Hepatocyte (in vitro differentiated cells): ENCODE measurements around the gene UBE2O. TPM values are rescaled to one million over a fixed set of nuclear protein-coding genes. Genes with fewer than 3 reads are reported as not detected.
A peak's percentile ranks its signal among the peaks of the same experiment; 100 is the strongest.

Experiments used
- DNase-seq: peaks from one replicate; pipeline ENCODE4 v3.0.0-alpha.2; 2016; ENCODE audit warnings: low spot score
- H2AFZ ChIP-seq: fragments of 200-600 bp; sonication (generic); 2 replicates; pipeline ENCODE4 v1.6.0; 2016; ENCODE audit warnings: antibody characterized with exemption, mild to moderate bottlenecking
- H3K27ac ChIP-seq: fragments of 200-600 bp; sonication (generic); 2 replicates; pipeline ENCODE4 v1.5.1; 2016; ENCODE audit warnings: mild to moderate bottlenecking
- H3K27me3 ChIP-seq: fragments of 200-600 bp; sonication (generic); 2 replicates; pipeline ENCODE4 v1.6.1; 2016
- H3K36me3 ChIP-seq: fragments of 200-600 bp; sonication (generic); replicated peaks from 2 replicates; pipeline ENCODE4 v1.5.1; 2016; ENCODE audit warnings: low read depth; ENCODE audit not compliant: insufficient read depth
- H3K4me1 ChIP-seq: fragments of 200-600 bp; sonication (generic); 2 replicates; pipeline ENCODE4 v1.5.1; 2016; ENCODE audit warnings: mild to moderate bottlenecking, moderate library complexity; ENCODE audit not compliant: insufficient read depth
- H3K4me2 ChIP-seq: fragments of 200-600 bp; sonication (generic); 2 replicates; pipeline ENCODE4 v1.6.0; 2016
- H3K4me3 ChIP-seq: fragments of 200-600 bp; sonication (generic); 2 replicates; pipeline ENCODE4 v1.5.1; 2016; ENCODE audit warnings: mild to moderate bottlenecking
- H3K79me2 ChIP-seq: fragments of 200-600 bp; sonication (generic); 2 replicates; pipeline ENCODE4 v1.6.0; 2017; ENCODE audit warnings: mild to moderate bottlenecking
- H3K9me2 ChIP-seq: fragments of 200-600 bp; sonication (generic); replicated peaks from 2 replicates; pipeline ENCODE4 v1.6.0; 2017; ENCODE audit warnings: mild to moderate bottlenecking; ENCODE audit not compliant: insufficient read depth
- H3K9me3 ChIP-seq: fragments of 200-600 bp; sonication (generic); 2 replicates; pipeline ENCODE4 v1.5.1; 2016; ENCODE audit warnings: low read depth, mild to moderate bottlenecking
- H4K20me1 ChIP-seq: fragments of 200-600 bp; sonication (generic); 2 replicates; pipeline ENCODE4 v1.6.0; 2016; ENCODE audit warnings: mild to moderate bottlenecking; ENCODE audit not compliant: insufficient read depth, poor library complexity, severe bottlenecking
- CTCF ChIP-seq: fragments of 200-600 bp; sonication (generic); IDR thresholded peaks from 2 replicates; pipeline ENCODE4 v1.5.1; 2016; ENCODE audit warnings: antibody characterized with exemption, mild to moderate bottlenecking; ENCODE audit not compliant: poor library complexity
- EZH2 ChIP-seq: fragments of 200-600 bp; sonication (generic); IDR thresholded peaks from 2 replicates; pipeline ENCODE4 v1.6.1; 2016; ENCODE audit warnings: antibody characterized with exemption, mild to moderate bottlenecking, borderline replicate concordance
- EZH2phosphoT487 ChIP-seq: fragments of 200-600 bp; sonication (generic); IDR thresholded peaks from one replicate; pipeline ENCODE4 v1.6.1; 2018; ENCODE audit warnings: antibody characterized with exemption, mild to moderate bottlenecking, low read depth, moderate library complexity; ENCODE audit not compliant: unreplicated experiment, severe bottlenecking
- WGBS: methylation state at CpG from one replicate; pipeline ENCODE4 v1.1.6; 2016; ENCODE audit warnings: low lambda C conversion rate; ENCODE audit errors: missing lambda C conversion rate; 5-methylcytosine and 5-hydroxymethylcytosine counted together
- polyA plus RNA-seq: library from polyadenylated mRNA; unstranded; fragments of >200 nt; fragmentation: Nextera tagmentation; extraction: Ambion mirVana; gene quantifications from 2 replicates; pipeline ENCODE4 v1.2.1, GENCODE V29; 2016
- total RNA-seq: library from RNA; depleted of rRNA; stranded (reverse); fragments of >200 nt; gene quantifications from 2 replicates; pipeline ENCODE4 v1.2.3, GENCODE V29; 2014

UBE2O gene
- total and polyA plus RNA-seq, 2 experiments from 2014 or later: 9.7 to 15.2 TPM

- peaks cover 44% of the 10 kb centered on the region for H4K20me1 ChIP-seq
- no peaks in the 10 kb centered on the region for H3K36me3 ChIP-seq
- DNase-seq: no peak
- H3K4me1 ChIP-seq: peaks cover 19% of the 10 kb centered on the region
- peaks cover 97% of the 10 kb centered on the region for H3K79me2 ChIP-seq
- no peaks in the 10 kb centered on the region for H3K9me3 ChIP-seq
- TF ChIP-seq EZH2phosphoT487 (no peak), EZH2 (no peak), CTCF (no peak)
- 62% methylated on average over 10 of the region's 10 CpGs for WGBS
- peak overlapping the region; percentile 18 for H3K27ac ChIP-seq
- no peak overlapping the region for H3K4me3 ChIP-seq
- no peaks in the 10 kb centered on the region for H3K9me2 ChIP-seq
- no peak overlapping the region for H2AFZ ChIP-seq
- no peaks in the 10 kb centered on the region for H3K27me3 ChIP-seq
- peak overlapping the region; percentile 43 for H3K4me2 ChIP-seq
These were observed 7.1 kb downstream of the UBE2O start for GRCh38 chr17:76445697-76446448.

GRCh38 chr17:76444518-76445311 is 8.2 kb downstream of the UBE2O start:
- DNase-seq: no peak
- no peak for TF ChIP-seq EZH2phosphoT487
- no peak for TF ChIP-seq EZH2
- TF ChIP-seq CTCF: no peak
- Histone ChIP-seq H3K9me2 (no peaks in the 10 kb centered on the region), H3K79me2 (peaks cover 97% of the 10 kb centered on the region), H2AFZ (no peak overlapping the region), H3K4me2 (no peak overlapping the region), H3K4me1 (peaks cover 19% of the 10 kb centered on the region), H4K20me1 (peaks cover 41% of the 10 kb centered on the region), H3K27ac (no peak overlapping the region), H3K36me3 (no peaks in the 10 kb centered on the region), H3K27me3 (no peaks in the 10 kb centered on the region), H3K4me3 (no peak overlapping the region), H3K9me3 (no peaks in the 10 kb centered on the region)
- WGBS: 66% methylated on average over 9 of the region's 9 CpGs

GRCh38 chr17:76442341-76443338 is 10.3 kb downstream of the UBE2O start:
- Histone ChIP-seq H3K9me3 (no peaks in the 10 kb centered on the region), H4K20me1 (peaks cover 50% of the 10 kb centered on the region), H3K4me3 (no peak overlapping the region), H3K9me2 (no peaks in the 10 kb centered on the region), H3K36me3 (no peaks in the 10 kb centered on the region), H3K27me3 (no peaks in the 10 kb centered on the region), H3K27ac (no peak overlapping the region), H3K4me1 (peaks cover 21% of the 10 kb centered on the region), H2AFZ (no peak overlapping the region), H3K79me2 (peaks cover 97% of the 10 kb centered on the region), H3K4me2 (no peak overlapping the region)
- 90% methylated on average over 8 of the region's 8 CpGs for WGBS
- no peak for DNase-seq
- no peak for TF ChIP-seq EZH2phosphoT487
- TF ChIP-seq EZH2: no peak
- no peak for TF ChIP-seq CTCF
